HepG2 (cell line): ENCODE data around the gene UAP1L1. TPM values are rescaled to one million over a fixed set of nuclear protein-coding genes. Genes with fewer than 3 reads are reported as not detected.

Source experiments
- ARNT ChIP-seq: fragments of 450-650 bp; IDR thresholded peaks from 2 replicates; pipeline ENCODE4 v1.6.1; 2017
- GATA4 ChIP-seq: sonication (generic); IDR thresholded peaks from 2 replicates; pipeline ENCODE4 v1.6.1; 2016; ENCODE audit warnings: antibody characterized with exemption, low read depth, borderline replicate concordance
- HCFC1 ChIP-seq: fragments of 150-350 bp; IDR thresholded peaks from 2 replicates; pipeline ENCODE4 v1.6.1; 2014; ENCODE audit warnings: low read depth, low read length
- IKZF4 ChIP-seq: sonication (generic); formaldehyde crosslinking; IDR thresholded peaks from 2 replicates; pipeline ENCODE4 v1.5.1; 2020; ENCODE audit warnings: borderline replicate concordance, mild to moderate bottlenecking, low read depth, missing genetic modification reagents; ENCODE audit errors: not compliant biosample characterization
- LCORL ChIP-seq, 2 experiments: fragments of 450-650 bp in 1 of 2; sonication (generic) in 1 of 2; formaldehyde crosslinking in 1 of 2; IDR thresholded peaks; 2 replicates each; pipeline versions ENCODE4 v1.5.0 to v1.6.1; 2017 to 2020; ENCODE audit warnings: antibody characterized with exemption in 1 of 2, missing genetic modification reagents in 1 of 2
- MIER2 ChIP-seq: IDR thresholded peaks from 2 replicates; pipeline ENCODE4 v1.6.1; 2016; ENCODE audit warnings: missing biosample characterization, missing genetic modification reagents
- MYC ChIP-seq: sonication (generic); formaldehyde crosslinking; IDR thresholded peaks from 2 replicates; pipeline ENCODE4 v1.9.0; 2021; ENCODE audit warnings: missing genetic modification reagents, borderline replicate concordance
- NFE2L1 ChIP-seq: sonication (generic); formaldehyde crosslinking; IDR thresholded peaks from 2 replicates; pipeline ENCODE4 v1.4.0; 2020; ENCODE audit warnings: missing genetic modification reagents, mild to moderate bottlenecking, borderline replicate concordance
- NR1H2 ChIP-seq: sonication (generic); formaldehyde crosslinking; IDR thresholded peaks from 2 replicates; pipeline ENCODE4 v1.8.1; 2022; ENCODE audit warnings: low read depth, missing genetic modification reagents, borderline replicate concordance
- SMC3 ChIP-seq: IDR thresholded peaks from 2 replicates; pipeline ENCODE4 v1.6.1; 2011; ENCODE audit warnings: low read length, improper control_type of control experiment
- TCF12 ChIP-seq, 2 experiments: fragments of 450-650 bp in 1 of 2; sonication (generic) in 1 of 2; formaldehyde crosslinking in 1 of 2; IDR thresholded peaks; 2 replicates each; pipeline versions ENCODE4 v1.6.1 to v1.8.0; 2017 to 2022; ENCODE audit warnings: antibody characterized with exemption in 1 of 2, mild to moderate bottlenecking in 1 of 2, missing genetic modification reagents in 1 of 2, moderate library complexity in 1 of 2
- ZNF275 ChIP-seq: sonication (generic); formaldehyde crosslinking; IDR thresholded peaks from 2 replicates; pipeline ENCODE4 v1.8.0; 2022; ENCODE audit warnings: missing genetic modification reagents, mild to moderate bottlenecking, inconsistent platforms, borderline replicate concordance
- polyA plus RNA-seq, 8 experiments: library from polyadenylated mRNA; depleted of rRNA in 3 of 8; stranded (reverse) in 7 of 8; unstranded in 1 of 8; fragments of >200 nt; fragmentation: Illumina TruSeq in 4 of 8; extraction: Trizol in 4 of 8; gene quantifications; 2 replicates each; pipeline versions ENCODE4 v1.2.1 to v1.2.3, GENCODE V29; 2011 to 2016; ENCODE audit warnings: low read depth in 4 of 8, missing spikeins in 1 of 8, mixed read lengths in 1 of 8; ENCODE audit not compliant: insufficient read depth in 1 of 8
- total RNA-seq, 5 experiments: library from RNA; depleted of rRNA; stranded (reverse); fragments of >200 nt; fragmentation: Illumina TruSeq; extraction: Trizol; gene quantifications; 2 replicates each; pipeline ENCODE4 v1.2.3, GENCODE V29; 2016; ENCODE audit warnings: low read depth in 1 of 5
- TF ChIP-seq, protein P1 (sequence below): sonication (generic); formaldehyde crosslinking; IDR thresholded peaks from 2 replicates; pipeline ENCODE4 v1.5.0; 2020; ENCODE audit warnings: mild to moderate bottlenecking, missing genetic modification reagents, borderline replicate concordance
- TF ChIP-seq, protein P2 (sequence below): sonication (generic); formaldehyde crosslinking; conservative IDR thresholded peaks from 2 replicates; pipeline ENCODE4 v1.8.0; 2022; ENCODE audit warnings: low read depth, missing genetic modification reagents

The UAP1L1 gene
- total and polyA plus RNA-seq, 2 of the 13 experiments (the other 11 are each of a cell fraction or from before 2014, with no cell fraction given): 5.4 to 6.4 TPM

GRCh38 chr9:137029058-137029936, 48.0 kb upstream of the UAP1L1 start (continued):
- TF ChIP-seq ARNT (no peak), HCFC1 (no peak), LCORL (IDR thresholded peaks at IDR 0.05) (no peak), LCORL (CRISPR knock-in tag; IDR thresholded peaks at IDR 0.05) (no peak; the same call in 1 of the 2 replicates), NFE2L1 (CRISPR knock-in tag) (no peak), GATA4 (no peak), NR1H2 (no peak), TCF12 (IDR thresholded peaks at IDR 0.05) (no peak), TCF12 (CRISPR knock-in tag; IDR thresholded peaks at IDR 0.05) (no peak), SMC3 (no peak; the same call in 1 of the 2 replicates), ZNF275 (CRISPR knock-in tag) (no peak), MIER2 (CRISPR knock-in tag) (no peak), MYC (0 out of 2 replicates have a peak, but pooled peaks have one; percentile 20), IKZF4 (CRISPR knock-in tag) (no peak)
- TF ChIP-seq, protein P1, sequence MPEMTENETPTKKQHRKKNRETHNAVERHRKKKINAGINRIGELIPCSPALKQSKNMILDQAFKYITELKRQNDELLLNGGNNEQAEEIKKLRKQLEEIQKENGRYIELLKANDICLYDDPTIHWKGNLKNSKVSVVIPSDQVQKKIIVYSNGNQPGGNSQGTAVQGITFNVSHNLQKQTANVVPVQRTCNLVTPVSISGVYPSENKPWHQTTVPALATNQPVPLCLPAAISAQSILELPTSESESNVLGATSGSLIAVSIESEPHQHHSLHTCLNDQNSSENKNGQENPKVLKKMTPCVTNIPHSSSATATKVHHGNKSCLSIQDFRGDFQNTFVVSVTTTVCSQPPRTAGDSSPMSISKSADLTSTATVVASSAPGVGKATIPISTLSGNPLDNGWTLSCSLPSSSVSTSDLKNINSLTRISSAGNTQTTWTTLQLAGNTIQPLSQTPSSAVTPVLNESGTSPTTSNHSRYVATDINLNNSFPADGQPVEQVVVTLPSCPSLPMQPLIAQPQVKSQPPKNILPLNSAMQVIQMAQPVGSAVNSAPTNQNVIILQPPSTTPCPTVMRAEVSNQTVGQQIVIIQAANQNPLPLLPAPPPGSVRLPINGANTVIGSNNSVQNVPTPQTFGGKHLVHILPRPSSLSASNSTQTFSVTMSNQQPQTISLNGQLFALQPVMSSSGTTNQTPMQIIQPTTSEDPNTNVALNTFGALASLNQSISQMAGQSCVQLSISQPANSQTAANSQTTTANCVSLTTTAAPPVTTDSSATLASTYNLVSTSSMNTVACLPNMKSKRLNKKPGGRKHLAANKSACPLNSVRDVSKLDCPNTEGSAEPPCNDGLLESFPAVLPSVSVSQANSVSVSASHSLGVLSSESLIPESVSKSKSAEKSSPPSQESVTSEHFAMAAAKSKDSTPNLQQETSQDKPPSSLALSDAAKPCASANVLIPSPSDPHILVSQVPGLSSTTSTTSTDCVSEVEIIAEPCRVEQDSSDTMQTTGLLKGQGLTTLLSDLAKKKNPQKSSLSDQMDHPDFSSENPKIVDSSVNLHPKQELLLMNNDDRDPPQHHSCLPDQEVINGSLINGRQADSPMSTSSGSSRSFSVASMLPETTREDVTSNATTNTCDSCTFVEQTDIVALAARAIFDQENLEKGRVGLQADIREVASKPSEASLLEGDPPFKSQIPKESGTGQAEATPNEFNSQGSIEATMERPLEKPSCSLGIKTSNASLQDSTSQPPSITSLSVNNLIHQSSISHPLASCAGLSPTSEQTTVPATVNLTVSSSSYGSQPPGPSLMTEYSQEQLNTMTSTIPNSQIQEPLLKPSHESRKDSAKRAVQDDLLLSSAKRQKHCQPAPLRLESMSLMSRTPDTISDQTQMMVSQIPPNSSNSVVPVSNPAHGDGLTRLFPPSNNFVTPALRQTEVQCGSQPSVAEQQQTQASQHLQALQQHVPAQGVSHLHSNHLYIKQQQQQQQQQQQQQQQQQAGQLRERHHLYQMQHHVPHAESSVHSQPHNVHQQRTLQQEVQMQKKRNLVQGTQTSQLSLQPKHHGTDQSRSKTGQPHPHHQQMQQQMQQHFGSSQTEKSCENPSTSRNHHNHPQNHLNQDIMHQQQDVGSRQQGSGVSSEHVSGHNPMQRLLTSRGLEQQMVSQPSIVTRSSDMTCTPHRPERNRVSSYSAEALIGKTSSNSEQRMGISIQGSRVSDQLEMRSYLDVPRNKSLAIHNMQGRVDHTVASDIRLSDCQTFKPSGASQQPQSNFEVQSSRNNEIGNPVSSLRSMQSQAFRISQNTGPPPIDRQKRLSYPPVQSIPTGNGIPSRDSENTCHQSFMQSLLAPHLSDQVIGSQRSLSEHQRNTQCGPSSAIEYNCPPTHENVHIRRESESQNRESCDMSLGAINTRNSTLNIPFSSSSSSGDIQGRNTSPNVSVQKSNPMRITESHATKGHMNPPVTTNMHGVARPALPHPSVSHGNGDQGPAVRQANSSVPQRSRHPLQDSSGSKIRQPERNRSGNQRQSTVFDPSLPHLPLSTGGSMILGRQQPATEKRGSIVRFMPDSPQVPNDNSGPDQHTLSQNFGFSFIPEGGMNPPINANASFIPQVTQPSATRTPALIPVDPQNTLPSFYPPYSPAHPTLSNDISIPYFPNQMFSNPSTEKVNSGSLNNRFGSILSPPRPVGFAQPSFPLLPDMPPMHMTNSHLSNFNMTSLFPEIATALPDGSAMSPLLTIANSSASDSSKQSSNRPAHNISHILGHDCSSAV (CRISPR knock-in tag): no peak
- TF ChIP-seq, protein P2, sequence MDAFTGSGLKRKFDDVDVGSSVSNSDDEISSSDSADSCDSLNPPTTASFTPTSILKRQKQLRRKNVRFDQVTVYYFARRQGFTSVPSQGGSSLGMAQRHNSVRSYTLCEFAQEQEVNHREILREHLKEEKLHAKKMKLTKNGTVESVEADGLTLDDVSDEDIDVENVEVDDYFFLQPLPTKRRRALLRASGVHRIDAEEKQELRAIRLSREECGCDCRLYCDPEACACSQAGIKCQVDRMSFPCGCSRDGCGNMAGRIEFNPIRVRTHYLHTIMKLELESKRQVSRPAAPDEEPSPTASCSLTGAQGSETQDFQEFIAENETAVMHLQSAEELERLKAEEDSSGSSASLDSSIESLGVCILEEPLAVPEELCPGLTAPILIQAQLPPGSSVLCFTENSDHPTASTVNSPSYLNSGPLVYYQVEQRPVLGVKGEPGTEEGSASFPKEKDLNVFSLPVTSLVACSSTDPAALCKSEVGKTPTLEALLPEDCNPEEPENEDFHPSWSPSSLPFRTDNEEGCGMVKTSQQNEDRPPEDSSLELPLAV: no peak
